Measurements from ENCODE around the gene DCUN1D3. TPM values are rescaled to one million over a fixed set of nuclear protein-coding genes. Genes with fewer than 3 reads are reported as not detected.
A peak's percentile ranks its signal among the peaks of the same experiment; 100 is the strongest.

DCUN1D3 gene
- total RNA-seq, 1 experiment from 2014 or later: 17.0 TPM

- no peaks in the 10 kb centered on the region for H3K9me3 Mint-ChIP-seq (ENCODE audit: low read depth, unreplicated experiment)
- TF ChIP-seq CTCF (IDR thresholded peaks at IDR 0.05; ENCODE audit: unreplicated experiment): peak; percentile 94
- peaks cover 10% of the 10 kb centered on the region for H3K4me1 Mint-ChIP-seq (ENCODE audit: low read depth, unreplicated experiment)
- H3K36me3 Mint-ChIP-seq (ENCODE audit: insufficient read depth, unreplicated experiment): peaks cover 18% of the 10 kb centered on the region
- H3K4me3 Mint-ChIP-seq (ENCODE audit: low read depth, unreplicated experiment): no peak overlapping the region
- H3K27me3 Mint-ChIP-seq (ENCODE audit: unreplicated experiment): no peaks in the 10 kb centered on the region
- H3K27ac Mint-ChIP-seq (ENCODE audit: unreplicated experiment): no peak overlapping the region
- CTCF ChIA-PET: interaction anchor here (0.5 to 2.5 kb wide), 6 partner anchors 16 to 341 kb away, joined by 3 to 7 read pairs (median 3); no protein-coding TSS in a partner anchor
- BruUV-seq (replicated peaks): no TSS peak
- intact Hi-C loops (cut with micrococcal nuclease; ENCODE audit: unreplicated experiment): loop anchor here (1.0 to 10.0 kb wide), 6 partner anchors 55 to 308 kb away; partner anchors contain the start of gene LDAF1
- peak; percentile 84 for DNase-seq
Measured at GRCh38 chr16:20849589-20850390, 50.4 kb downstream of the DCUN1D3 start.

- CTCF ChIA-PET: interaction anchor here (1.6 kb wide), 1 partner anchor 255 kb away, joined by 4 read pairs; no protein-coding TSS in a partner anchor
Measured at GRCh38 chr16:20847550-20847949, 52.6 kb downstream of the DCUN1D3 start.

GRCh38 chr16:20846551-20846950, 53.6 kb downstream of the DCUN1D3 start:
- TF ChIP-seq CTCF (IDR thresholded peaks at IDR 0.05; ENCODE audit: unreplicated experiment): no peak
- DNase-seq: no peak
- H3K27ac Mint-ChIP-seq (ENCODE audit: unreplicated experiment): no peak overlapping the region
- BruUV-seq (replicated peaks): no TSS peak
- intact Hi-C loops (cut with micrococcal nuclease; ENCODE audit: unreplicated experiment): no loop called here
- no peaks in the 10 kb centered on the region for H3K27me3 Mint-ChIP-seq (ENCODE audit: unreplicated experiment)
- CTCF ChIA-PET: no interaction called here
- peaks cover 5% of the 10 kb centered on the region for H3K4me1 Mint-ChIP-seq (ENCODE audit: low read depth, unreplicated experiment)
- H3K9me3 Mint-ChIP-seq (ENCODE audit: low read depth, unreplicated experiment): no peaks in the 10 kb centered on the region
- no peak overlapping the region for H3K4me3 Mint-ChIP-seq (ENCODE audit: low read depth, unreplicated experiment)
- H3K36me3 Mint-ChIP-seq (ENCODE audit: insufficient read depth, unreplicated experiment): peaks cover 13% of the 10 kb centered on the region

More at GRCh38 chr16:20847550-20847949, 52.6 kb downstream of the DCUN1D3 start:
- DNase-seq: no peak
- intact Hi-C loops (cut with micrococcal nuclease; ENCODE audit: unreplicated experiment): no loop called here
- BruUV-seq (replicated peaks): no TSS peak
- H3K27me3 Mint-ChIP-seq (ENCODE audit: unreplicated experiment): no peaks in the 10 kb centered on the region
- H3K27ac Mint-ChIP-seq (ENCODE audit: unreplicated experiment): no peak overlapping the region
- TF ChIP-seq CTCF (IDR thresholded peaks at IDR 0.05; ENCODE audit: unreplicated experiment): no peak
- peaks cover 13% of the 10 kb centered on the region for H3K36me3 Mint-ChIP-seq (ENCODE audit: insufficient read depth, unreplicated experiment)
- no peak overlapping the region for H3K4me3 Mint-ChIP-seq (ENCODE audit: low read depth, unreplicated experiment)
- H3K9me3 Mint-ChIP-seq (ENCODE audit: low read depth, unreplicated experiment): no peaks in the 10 kb centered on the region
- H3K4me1 Mint-ChIP-seq (ENCODE audit: low read depth, unreplicated experiment): peaks cover 10% of the 10 kb centered on the region

GRCh38 chr16:20846030-20846429, 54.1 kb downstream of the DCUN1D3 start:
- Mint-ChIP-seq H3K4me3 (ENCODE audit: low read depth, unreplicated experiment) (no peak overlapping the region), H3K27ac (ENCODE audit: unreplicated experiment) (no peak overlapping the region), H3K27me3 (ENCODE audit: unreplicated experiment) (no peaks in the 10 kb centered on the region), H3K36me3 (ENCODE audit: insufficient read depth, unreplicated experiment) (peaks cover 13% of the 10 kb centered on the region), H3K4me1 (ENCODE audit: low read depth, unreplicated experiment) (no peaks in the 10 kb centered on the region), H3K9me3 (ENCODE audit: low read depth, unreplicated experiment) (no peaks in the 10 kb centered on the region)
- DNase-seq: no peak
- intact Hi-C loops (cut with micrococcal nuclease; ENCODE audit: unreplicated experiment): no loop called here
- CTCF ChIA-PET: interaction anchor here (0.6 kb wide), 1 partner anchor 256 kb away, joined by 3 read pairs; no protein-coding TSS in a partner anchor
- TF ChIP-seq CTCF (IDR thresholded peaks at IDR 0.05; ENCODE audit: unreplicated experiment): no peak
- no TSS peak for BruUV-seq (replicated peaks)
